CD4-positive, alpha-beta memory T cell (primary cell): ENCODE results near the gene MDM1. TPM values are rescaled to one million over a fixed set of nuclear protein-coding genes. Genes with fewer than 3 reads are reported as not detected.

Source experiments
- CTCF ChIA-PET: fragments of 350-600 bp; sonication (Branson Sonifier 250); formaldehyde crosslinking; loops from one replicate; lab custom pipeline; 2021; ENCODE audit warnings: inconsistent platforms; ENCODE audit not compliant: partially characterized antibody; lab: Charles Lee
- POLR2A ChIA-PET: fragments of 350-600 bp; sonication (Branson Sonifier 250); formaldehyde crosslinking; loops from one replicate; lab custom pipeline; 2021; ENCODE audit not compliant: partially characterized antibody; lab: Charles Lee
- DNase-seq, 5 donors: peaks; one replicate each; pipeline versions ENCODE4 v3.0.0 to v3.0.0-alpha.2; 2020 to 2022; ENCODE audit warnings: mixed read lengths in 1 of 5
- H3K27ac ChIP-seq: one replicate; pipeline ENCODE4 v1.7.0; 2013; ENCODE audit warnings: low read depth, low read length
- H3K27me3 ChIP-seq: 2 replicates; pipeline ENCODE4 v1.7.0; 2013; ENCODE audit warnings: mild to moderate bottlenecking, low read length, moderate library complexity; ENCODE audit not compliant: insufficient read depth
- H3K36me3 ChIP-seq: 2 replicates; pipeline ENCODE4 v1.7.0; 2013; ENCODE audit warnings: mild to moderate bottlenecking, low read length, moderate library complexity; ENCODE audit not compliant: insufficient read depth
- H3K4me1 ChIP-seq: 2 replicates; pipeline ENCODE4 v1.7.0; 2013; ENCODE audit warnings: mild to moderate bottlenecking, low read length, moderate library complexity; ENCODE audit not compliant: insufficient read depth
- H3K4me3 ChIP-seq, 2 donors: one replicate each; pipeline ENCODE4 v1.7.0; 2013; ENCODE audit warnings: low read length in 2 of 2, mild to moderate bottlenecking in 1 of 2
- H3K9me3 ChIP-seq, 2 donors: one replicate each; pipeline ENCODE4 v1.7.0; 2013; ENCODE audit warnings: low read length in 2 of 2, control low read depth in 1 of 2; ENCODE audit not compliant: control insufficient read depth in 1 of 2
- H3K27ac Mint-ChIP-seq, 7 donors: one replicate each; pipeline ENCODE4 v1.8.0; 2020 to 2021; ENCODE audit warnings: mixed read lengths in 7 of 7, mild to moderate bottlenecking in 6 of 7, inconsistent platforms in 3 of 7, moderate library complexity in 3 of 7
- H3K27me3 Mint-ChIP-seq, 2 donors: one replicate each; pipeline ENCODE4 v1.8.0; 2020 to 2021; ENCODE audit warnings: mixed read lengths in 2 of 2
- H3K36me3 Mint-ChIP-seq, 2 donors: one replicate each; pipeline ENCODE4 v1.8.0; 2020 to 2021; ENCODE audit warnings: mixed read lengths in 2 of 2, inconsistent platforms in 1 of 2, mild to moderate bottlenecking in 1 of 2
- H3K4me1 Mint-ChIP-seq, 4 donors: one replicate each; pipeline ENCODE4 v1.8.0; 2020 to 2021; ENCODE audit warnings: mixed read lengths in 4 of 4, mild to moderate bottlenecking in 1 of 4
- H3K4me3 Mint-ChIP-seq, 8 donors: one replicate each; pipeline ENCODE4 v1.8.0; 2020 to 2021; ENCODE audit warnings: mixed read lengths in 8 of 8, mild to moderate bottlenecking in 7 of 8, moderate library complexity in 6 of 8, inconsistent platforms in 3 of 8
- H3K9me3 Mint-ChIP-seq, 8 donors: one replicate each; pipeline ENCODE4 v1.8.0; 2020 to 2021; ENCODE audit warnings: mixed read lengths in 8 of 8, mild to moderate bottlenecking in 5 of 8, inconsistent platforms in 3 of 8, moderate library complexity in 1 of 8
- intact Hi-C: fragments of 100-400 bp; cut with micrococcal nuclease; formaldehyde crosslinking; loops from one replicate; pipeline ENCODE4 v1.15.1; 2023
- polyA plus RNA-seq, 2 donors: library from polyadenylated mRNA; unstranded; fragments of 300-500 nt; fragmentation: Illumina TruSeq; gene quantifications; one replicate each; pipeline ENCODE4 v1.2.3, GENCODE V29; 2021
- total RNA-seq, 2 experiments: library from RNA; stranded (reverse); gene quantifications; one replicate each; pipeline ENCODE4 v1.2.3, GENCODE V29; 2021

Gene MDM1
- total and polyA plus RNA-seq, 4 experiments from 2014 or later = 11.7 to 29.4 (median 20.0) TPM

DNA sequence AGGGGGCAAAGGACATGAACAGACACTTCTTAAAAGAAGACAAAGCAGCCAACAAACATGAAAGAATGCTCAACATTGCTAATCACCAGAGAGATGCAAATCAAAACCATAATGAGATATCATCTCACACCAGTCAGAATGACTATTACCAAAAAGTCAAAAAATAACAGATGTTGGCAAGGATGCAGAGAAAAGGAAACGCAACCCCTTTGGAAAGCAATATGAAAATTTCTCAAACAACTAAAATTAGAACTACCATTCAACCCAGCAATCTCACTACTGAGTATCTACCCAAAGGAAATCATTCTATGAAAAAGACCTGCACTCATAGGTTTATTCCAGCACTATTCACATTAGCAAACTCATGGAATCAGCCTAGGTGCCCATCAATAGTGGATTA is 25.6 kb downstream of the MDM1 start:
- Histone ChIP-seq H3K27me3 (no peaks in the 10 kb centered on the region), H3K4me3 (no peak overlapping the region), H3K27ac (no peak overlapping the region), H3K9me3 (no peaks in the 10 kb centered on the region), H3K4me1 (no peaks in the 10 kb centered on the region), H3K36me3 (peaks cover 10% of the 10 kb centered on the region)
- DNase-seq = no peak
- no peaks in the 10 kb centered on the region for H3K27me3 Mint-ChIP-seq
- H3K9me3 Mint-ChIP-seq = no peaks in the 10 kb centered on the region
- H3K4me3 Mint-ChIP-seq = no peak overlapping the region
- intact Hi-C loops = no loop called here
- H3K4me1 Mint-ChIP-seq = peaks cover 4 to 11% (median 8%) of the 10 kb centered on the region in 4 donors
- peaks cover 47 to 58% of the 10 kb centered on the region in 2 donors for H3K36me3 Mint-ChIP-seq
- ChIA-PET POLR2A (no interaction called here), CTCF (interaction anchor here (0.9 to 1.0 kb wide), 2 partner anchors 65 to 83 kb away, joined by 3 to 4 read pairs; no protein-coding TSS in a partner anchor)
- peak overlapping the region in 1 of 7 donors; percentile 11 for H3K27ac Mint-ChIP-seq

DNA sequence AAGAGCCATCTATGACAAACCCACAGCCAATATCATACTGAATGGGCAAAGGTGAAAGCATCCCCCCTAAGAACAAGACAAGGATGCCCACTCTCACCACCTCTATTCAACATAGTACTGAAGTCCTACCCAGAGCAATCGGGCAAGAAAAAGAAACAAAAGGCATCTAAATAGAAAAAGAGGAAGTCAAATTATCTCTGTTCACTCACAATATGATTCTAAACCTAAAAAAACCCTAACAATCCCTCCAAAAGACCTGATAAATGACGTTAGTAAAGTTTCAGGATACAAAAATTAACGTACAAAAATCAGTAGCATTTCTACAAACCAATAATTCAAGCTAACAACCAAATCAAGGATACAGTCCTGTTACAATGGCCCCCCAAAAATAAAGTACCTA is 26.9 kb downstream of the MDM1 start:
- no peaks in the 10 kb centered on the region for H3K27me3 Mint-ChIP-seq
- H3K4me1 Mint-ChIP-seq = peaks cover 4 to 11% (median 8%) of the 10 kb centered on the region in 4 donors
- peak overlapping the region in 1 of 8 donors; percentile 21 for H3K4me3 Mint-ChIP-seq
- peaks cover 0 to under 1% (median 0%) of the 10 kb centered on the region in 8 donors for H3K9me3 Mint-ChIP-seq
- no peaks in the 10 kb centered on the region for H3K4me1 ChIP-seq
- H3K9me3 ChIP-seq = no peaks in the 10 kb centered on the region
- CTCF ChIA-PET = no interaction called here
- H3K27ac ChIP-seq = no peak overlapping the region
- DNase-seq = no peak
- intact Hi-C loops = no loop called here
- H3K36me3 Mint-ChIP-seq = peaks cover 60 to 71% of the 10 kb centered on the region in 2 donors
- H3K4me3 ChIP-seq = no peak overlapping the region
- no peaks in the 10 kb centered on the region for H3K27me3 ChIP-seq
- POLR2A ChIA-PET = no interaction called here
- H3K36me3 ChIP-seq = peaks cover 7% of the 10 kb centered on the region
- no peak overlapping the region for H3K27ac Mint-ChIP-seq

DNA sequence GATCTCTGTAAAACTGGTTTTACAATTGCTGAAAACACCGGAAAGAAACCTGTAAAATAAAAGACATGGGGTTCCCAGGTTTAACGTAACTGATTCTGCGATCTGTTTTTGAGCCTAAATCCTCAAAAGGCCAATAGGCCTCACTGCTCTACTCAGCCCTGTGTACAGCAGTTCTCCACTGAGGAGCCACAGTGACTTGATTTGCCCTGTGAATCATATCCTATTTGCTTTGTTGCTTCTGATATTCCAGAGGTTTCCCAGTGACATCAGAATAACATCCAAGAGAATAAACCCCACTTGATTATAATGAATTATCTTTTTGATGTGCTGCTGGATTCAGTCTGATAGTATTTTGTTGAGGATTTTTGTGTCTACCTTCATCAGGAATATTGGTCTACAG is 27.5 kb downstream of the MDM1 start:
- Mint-ChIP-seq H3K4me3 (no peak overlapping the region), H3K36me3 (peaks cover 64 to 77% of the 10 kb centered on the region in 2 donors), H3K27me3 (no peaks in the 10 kb centered on the region), H3K4me1 (peaks cover 4 to 11% (median 8%) of the 10 kb centered on the region in 4 donors), H3K27ac (no peak overlapping the region), H3K9me3 (peaks cover 0 to 6% (median under 1%) of the 10 kb centered on the region in 8 donors)
- Histone ChIP-seq H3K4me1 (no peaks in the 10 kb centered on the region), H3K27ac (no peak overlapping the region), H3K36me3 (peaks cover 6% of the 10 kb centered on the region), H3K9me3 (no peaks in the 10 kb centered on the region), H3K4me3 (no peak overlapping the region), H3K27me3 (no peaks in the 10 kb centered on the region)
- intact Hi-C loops = no loop called here
- POLR2A ChIA-PET = no interaction called here
- CTCF ChIA-PET = no interaction called here
- no peak for DNase-seq

DNA sequence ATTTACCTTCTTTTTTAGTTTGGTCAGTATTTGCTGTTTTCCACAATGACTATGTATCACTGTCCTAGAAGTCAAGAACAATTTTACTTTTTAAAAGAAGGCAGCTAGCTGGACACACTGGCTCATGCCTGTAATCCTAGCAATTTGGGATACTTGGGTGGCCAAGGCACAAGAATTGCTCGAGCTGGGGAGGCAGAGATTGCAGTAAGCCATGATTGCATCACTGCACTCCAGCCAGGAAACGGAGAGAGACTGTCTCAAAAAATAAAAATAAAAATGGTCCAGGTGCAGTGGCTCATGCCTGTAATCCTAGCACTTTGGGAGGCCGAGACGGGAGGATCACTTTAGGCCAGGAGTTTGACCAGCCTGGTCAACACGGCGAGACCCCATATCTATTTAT is 28.3 kb downstream of the MDM1 start:
- Histone ChIP-seq H3K4me1 (no peaks in the 10 kb centered on the region), H3K36me3 (peaks cover 4% of the 10 kb centered on the region), H3K9me3 (no peaks in the 10 kb centered on the region), H3K27ac (no peak overlapping the region), H3K27me3 (no peaks in the 10 kb centered on the region), H3K4me3 (no peak overlapping the region)
- Mint-ChIP-seq H3K4me1 (peaks cover 4 to 11% (median 8%) of the 10 kb centered on the region in 4 donors), H3K27ac (peak overlapping the region in 1 of 7 donors; percentile 43), H3K9me3 (peaks cover 0 to 13% (median 5%) of the 10 kb centered on the region in 8 donors), H3K36me3 (peaks cover 67 to 80% of the 10 kb centered on the region in 2 donors), H3K4me3 (no peak overlapping the region), H3K27me3 (no peaks in the 10 kb centered on the region)
- DNase-seq = no peak
- intact Hi-C loops = no loop called here
- POLR2A ChIA-PET = no interaction called here
- CTCF ChIA-PET = no interaction called here

DNA sequence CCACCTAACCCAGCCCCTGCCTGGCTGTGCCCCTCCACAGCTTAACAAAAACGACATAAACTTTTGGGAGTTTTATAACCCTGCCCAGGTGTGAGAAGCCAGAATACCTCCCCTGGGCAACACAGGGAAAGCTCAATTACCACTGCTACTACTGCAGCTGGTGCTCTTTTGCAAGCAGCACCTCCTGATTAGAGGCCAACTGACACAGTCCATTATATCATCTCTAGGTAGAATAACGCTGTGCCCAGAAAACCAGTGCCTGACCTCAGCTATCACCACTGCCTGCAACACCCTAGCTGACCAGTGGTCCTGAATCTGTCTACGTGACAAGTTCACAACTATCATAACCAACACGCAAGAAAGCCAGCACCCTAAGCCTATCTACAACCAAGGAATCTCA is 34.2 kb downstream of the MDM1 start:
- H3K9me3 Mint-ChIP-seq = peaks cover 0 to 13% (median 5%) of the 10 kb centered on the region in 8 donors
- peaks cover 59 to 64% of the 10 kb centered on the region in 2 donors for H3K36me3 Mint-ChIP-seq
- Histone ChIP-seq H3K9me3 (no peaks in the 10 kb centered on the region), H3K4me1 (no peaks in the 10 kb centered on the region), H3K27me3 (no peaks in the 10 kb centered on the region), H3K4me3 (no peak overlapping the region), H3K36me3 (no peaks in the 10 kb centered on the region), H3K27ac (no peak overlapping the region)
- no peak overlapping the region for H3K4me3 Mint-ChIP-seq
- DNase-seq = no peak
- no peak overlapping the region for H3K27ac Mint-ChIP-seq
- peaks cover 0 to 3% (median 0%) of the 10 kb centered on the region in 4 donors for H3K4me1 Mint-ChIP-seq
- POLR2A ChIA-PET = no interaction called here
- CTCF ChIA-PET = no interaction called here
- no peaks in the 10 kb centered on the region for H3K27me3 Mint-ChIP-seq
- intact Hi-C loops = no loop called here

DNA sequence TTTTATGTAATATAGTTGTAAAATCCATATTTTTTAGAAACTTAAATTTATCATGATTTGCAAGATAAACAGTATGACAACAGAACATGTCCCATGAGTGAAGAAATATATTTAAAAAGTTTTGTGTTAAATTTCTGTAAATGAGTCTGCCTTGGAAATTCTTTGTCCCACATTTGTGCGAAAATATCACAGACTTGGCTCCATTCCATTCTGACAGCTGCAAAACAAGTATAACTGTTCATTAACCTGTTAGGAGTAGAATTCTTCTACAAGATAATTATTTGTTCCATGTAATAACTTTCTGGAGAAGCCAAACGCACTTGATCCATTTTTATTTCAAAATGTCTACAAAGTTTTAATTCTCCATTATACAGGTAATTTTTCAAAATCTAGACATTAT is 37.9 kb downstream of the MDM1 start:
- intact Hi-C loops = no loop called here
- no peaks in the 10 kb centered on the region for H3K36me3 ChIP-seq
- H3K9me3 Mint-ChIP-seq = peaks cover 0 to 3% (median 1%) of the 10 kb centered on the region in 8 donors
- no peaks in the 10 kb centered on the region for H3K9me3 ChIP-seq
- no peaks in the 10 kb centered on the region for H3K27me3 ChIP-seq
- POLR2A ChIA-PET = no interaction called here
- no peaks in the 10 kb centered on the region for H3K27me3 Mint-ChIP-seq
- CTCF ChIA-PET = no interaction called here
- H3K4me1 Mint-ChIP-seq = peaks cover 16 to 32% (median 26%) of the 10 kb centered on the region in 4 donors
- peaks cover 25 to 31% of the 10 kb centered on the region in 2 donors for H3K36me3 Mint-ChIP-seq
- peaks cover 26% of the 10 kb centered on the region for H3K4me1 ChIP-seq
- DNase-seq = no peak
- H3K27ac ChIP-seq = no peak overlapping the region
- no peak overlapping the region for H3K27ac Mint-ChIP-seq
- H3K4me3 Mint-ChIP-seq = no peak overlapping the region
- no peak overlapping the region for H3K4me3 ChIP-seq

DNA sequence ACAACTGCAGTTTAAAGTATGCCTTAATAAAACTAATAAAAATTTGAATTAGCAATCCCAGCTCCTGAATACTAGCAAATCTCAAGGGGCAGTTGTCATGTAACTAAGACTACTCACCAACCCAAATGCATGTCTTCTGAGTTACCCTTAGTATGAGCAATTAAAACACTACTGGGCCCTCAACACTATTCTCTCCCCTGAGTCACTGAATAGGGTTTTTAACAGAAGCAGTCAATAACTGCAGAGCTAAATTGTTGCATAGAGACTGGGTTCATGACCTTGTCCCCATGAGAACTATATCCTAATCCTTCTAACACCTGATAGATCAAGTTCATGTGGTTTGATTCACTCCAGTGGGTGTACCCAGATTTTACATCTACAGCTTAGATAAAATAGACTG is 38.8 kb downstream of the MDM1 start:
- no peak overlapping the region for H3K4me3 Mint-ChIP-seq
- H3K27ac Mint-ChIP-seq = no peak overlapping the region
- peaks cover 0 to 2% (median 0%) of the 10 kb centered on the region in 8 donors for H3K9me3 Mint-ChIP-seq
- CTCF ChIA-PET = interaction anchor here (3.4 kb wide), 1 partner anchor 70 kb away, joined by 13 read pairs; no protein-coding TSS in a partner anchor
- H3K4me1 Mint-ChIP-seq = peaks cover 17 to 38% (median 29%) of the 10 kb centered on the region in 4 donors
- H3K4me3 ChIP-seq = no peak overlapping the region
- intact Hi-C loops = no loop called here
- H3K36me3 Mint-ChIP-seq = peaks cover 16 to 22% of the 10 kb centered on the region in 2 donors
- no peaks in the 10 kb centered on the region for H3K36me3 ChIP-seq
- no peak overlapping the region for H3K27ac ChIP-seq
- no peaks in the 10 kb centered on the region for H3K9me3 ChIP-seq
- DNase-seq = no peak
- POLR2A ChIA-PET = interaction anchor here (0.6 to 1.1 kb wide), 2 partner anchors 56 to 93 kb away, joined by 3 read pairs; no protein-coding TSS in a partner anchor
- no peaks in the 10 kb centered on the region for H3K27me3 Mint-ChIP-seq
- peaks cover 26% of the 10 kb centered on the region for H3K4me1 ChIP-seq
- H3K27me3 ChIP-seq = no peaks in the 10 kb centered on the region
